ENCODE measurements around the gene SOCS4.

DNA sequence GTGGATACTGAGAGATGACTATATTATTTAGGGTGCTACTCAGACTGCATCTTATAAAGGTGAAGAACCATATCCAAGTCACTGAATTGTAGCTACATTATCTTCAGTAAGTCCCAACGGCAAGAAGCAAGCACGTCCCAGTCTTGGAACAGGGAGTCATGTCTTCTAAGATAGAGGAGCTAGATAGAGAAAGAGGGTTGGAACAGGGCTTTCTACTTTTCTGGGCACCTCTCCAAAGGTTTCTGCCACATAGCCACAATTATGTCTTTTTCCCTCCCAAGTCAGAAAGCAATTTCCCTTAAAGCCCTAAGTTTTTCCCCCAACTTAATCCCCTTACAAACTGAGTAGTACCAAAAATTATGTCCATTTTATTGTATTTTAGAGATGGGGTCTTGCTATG, 46.8 kb downstream of the SOCS4 start:
- TF ChIP-seq, protein P1, sequence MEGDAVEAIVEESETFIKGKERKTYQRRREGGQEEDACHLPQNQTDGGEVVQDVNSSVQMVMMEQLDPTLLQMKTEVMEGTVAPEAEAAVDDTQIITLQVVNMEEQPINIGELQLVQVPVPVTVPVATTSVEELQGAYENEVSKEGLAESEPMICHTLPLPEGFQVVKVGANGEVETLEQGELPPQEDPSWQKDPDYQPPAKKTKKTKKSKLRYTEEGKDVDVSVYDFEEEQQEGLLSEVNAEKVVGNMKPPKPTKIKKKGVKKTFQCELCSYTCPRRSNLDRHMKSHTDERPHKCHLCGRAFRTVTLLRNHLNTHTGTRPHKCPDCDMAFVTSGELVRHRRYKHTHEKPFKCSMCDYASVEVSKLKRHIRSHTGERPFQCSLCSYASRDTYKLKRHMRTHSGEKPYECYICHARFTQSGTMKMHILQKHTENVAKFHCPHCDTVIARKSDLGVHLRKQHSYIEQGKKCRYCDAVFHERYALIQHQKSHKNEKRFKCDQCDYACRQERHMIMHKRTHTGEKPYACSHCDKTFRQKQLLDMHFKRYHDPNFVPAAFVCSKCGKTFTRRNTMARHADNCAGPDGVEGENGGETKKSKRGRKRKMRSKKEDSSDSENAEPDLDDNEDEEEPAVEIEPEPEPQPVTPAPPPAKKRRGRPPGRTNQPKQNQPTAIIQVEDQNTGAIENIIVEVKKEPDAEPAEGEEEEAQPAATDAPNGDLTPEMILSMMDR (IDR thresholded peaks at IDR 0.05), result no peak
- TF ChIP-seq SIN3A (IDR thresholded peaks at IDR 0.05; ENCODE audit: borderline replicate concordance, insufficient read depth, low read depth, low read length) (no peak), POLR2AphosphoS5 (IDR thresholded peaks at IDR 0.05; ENCODE audit: low read depth, low read length) (no peak)

All from Panc1 (cell line).